Measurements from ENCODE around the gene RUNX2. TPM values are rescaled to one million over a fixed set of nuclear protein-coding genes. Genes with fewer than 3 reads are reported as not detected.

The RUNX2 gene
- total and polyA plus RNA-seq, 4 donors: 1.8 to 6.7 (median 3.2) TPM

GRCh38 chr6:45537539-45537938, 209.4 kb downstream of the RUNX2 start:
- 84 to 94% methylated on average over 6 of the region's 6 CpGs for WGBS, 2 donors
- TF ChIP-seq CTCF (IDR thresholded peaks at IDR 0.05; ENCODE audit: control extremely low read depth, extremely low read depth): no peak
- no peaks in the 10 kb centered on the region for H3K36me3 ChIP-seq (ENCODE audit: control insufficient read depth in 4 of 4, insufficient read depth in 4 of 4, low read length in 4 of 4)
- H3K9ac ChIP-seq (ENCODE audit: insufficient read depth in 1 of 2, low read length in 2 of 2): no peak overlapping the region
- H3K27ac ChIP-seq (ENCODE audit: low read depth in 1 of 2, low read length in 1 of 2): no peak overlapping the region
- ATAC-seq (ENCODE audit: insufficient read depth, low FRiP score) (no peak), DNase-seq (no peak)
- H3K9me3 ChIP-seq (ENCODE audit: control insufficient read depth in 4 of 4, insufficient read depth in 3 of 4, low read length in 3 of 4): no peaks in the 10 kb centered on the region
- peaks cover 0 to 24% (median 3%) of the 10 kb centered on the region in 5 donors for H3K4me1 ChIP-seq (ENCODE audit: control insufficient read depth in 5 of 5, insufficient read depth in 5 of 5, low read length in 5 of 5)
- no peaks in the 10 kb centered on the region for H3K27me3 ChIP-seq (ENCODE audit: control insufficient read depth in 3 of 3, insufficient read depth in 3 of 3, low read length in 2 of 3)
- H3K4me3 ChIP-seq: no peak overlapping the region

- DNase-seq: peak; percentile 57 to 76 (median 61)
- WGBS, 2 donors: 60 to 72% methylated on average over 8 of the region's 8 CpGs
- no peak overlapping the region for H3K9ac ChIP-seq (ENCODE audit: insufficient read depth in 1 of 2, low read length in 2 of 2)
- H3K27ac ChIP-seq (ENCODE audit: low read depth in 1 of 2, low read length in 1 of 2): no peak overlapping the region
- peaks cover 0 to 19% (median 3%) of the 10 kb centered on the region in 5 donors for H3K4me1 ChIP-seq (ENCODE audit: control insufficient read depth in 5 of 5, insufficient read depth in 5 of 5, low read length in 5 of 5)
- H3K27me3 ChIP-seq (ENCODE audit: control insufficient read depth in 3 of 3, insufficient read depth in 3 of 3, low read length in 2 of 3): no peaks in the 10 kb centered on the region
- no peak overlapping the region for H3K4me3 ChIP-seq
- TF ChIP-seq CTCF (IDR thresholded peaks at IDR 0.05; ENCODE audit: control extremely low read depth, extremely low read depth): no peak
- H3K9me3 ChIP-seq (ENCODE audit: control insufficient read depth in 4 of 4, insufficient read depth in 3 of 4, low read length in 3 of 4): no peaks in the 10 kb centered on the region
- ATAC-seq (ENCODE audit: insufficient read depth, low FRiP score): no peak
- no peaks in the 10 kb centered on the region for H3K36me3 ChIP-seq (ENCODE audit: control insufficient read depth in 4 of 4, insufficient read depth in 4 of 4, low read length in 4 of 4)
These were observed 210.8 kb downstream of the RUNX2 start for GRCh38 chr6:45538641-45539547.

- H3K4me3 ChIP-seq: no peak overlapping the region
- H3K27me3 ChIP-seq (ENCODE audit: control insufficient read depth in 3 of 3, insufficient read depth in 3 of 3, low read length in 2 of 3): no peaks in the 10 kb centered on the region
- no peaks in the 10 kb centered on the region for H3K9me3 ChIP-seq (ENCODE audit: control insufficient read depth in 4 of 4, insufficient read depth in 3 of 4, low read length in 3 of 4)
- H3K9ac ChIP-seq (ENCODE audit: insufficient read depth in 1 of 2, low read length in 2 of 2): no peak overlapping the region
- DNase-seq (no peak), ATAC-seq (ENCODE audit: insufficient read depth, low FRiP score) (no peak)
- H3K27ac ChIP-seq (ENCODE audit: low read depth in 1 of 2, low read length in 1 of 2): no peak overlapping the region
- H3K36me3 ChIP-seq (ENCODE audit: control insufficient read depth in 4 of 4, insufficient read depth in 4 of 4, low read length in 4 of 4): no peaks in the 10 kb centered on the region
- no peak for TF ChIP-seq CTCF (IDR thresholded peaks at IDR 0.05; ENCODE audit: control extremely low read depth, extremely low read depth)
- 70 to 83% methylated on average over 6 of the region's 6 CpGs for WGBS, 2 donors
- peaks cover 0 to 19% (median 3%) of the 10 kb centered on the region in 5 donors for H3K4me1 ChIP-seq (ENCODE audit: control insufficient read depth in 5 of 5, insufficient read depth in 5 of 5, low read length in 5 of 5)
These were observed 212.3 kb downstream of the RUNX2 start for GRCh38 chr6:45540375-45540920.

Measured in lung (tissue), 12 donors.